ENCODE results near the gene GTF2H4. TPM values are rescaled to one million over a fixed set of nuclear protein-coding genes. Genes with fewer than 3 reads are reported as not detected.

Gene GTF2H4
- total RNA-seq, 4 donors from 2014 or later, result 5.7 to 20.7 (median 7.5) TPM

- Histone ChIP-seq H3K27me3 (no peaks in the 10 kb centered on the region), H3K36me3 (no peaks in the 10 kb centered on the region), H3K27ac (peak overlapping the region in 2 of 4 donors; percentile 37 to 79), H3K4me3 (no peak overlapping the region), H3K9me3 (no peaks in the 10 kb centered on the region), H3K4me1 (peaks cover 12 to 33% of the 10 kb centered on the region in 2 donors)
- TF ChIP-seq POLR2A (IDR thresholded peaks at IDR 0.05) (no peak), CTCF (IDR thresholded peaks at IDR 0.05 in 4 of 5, conservative IDR thresholded peaks at IDR 0.05 in 1 of 5) (no peak)
- no peak for DNase-seq
- intact Hi-C loops (cut with DNase I; ENCODE audit: low total_unique reads), result loop anchor here (5.0 kb wide), 1 partner anchor 37 kb away; the partner anchor contains the start of gene VARS2
- no peak for ATAC-seq
- in situ Hi-C loops (cut with MboI; ENCODE audit: low sequenced_read_pairs in 4 of 4), result loop anchor here (5.0 to 25.0 kb wide), 4 partner anchors 48 to 138 kb away; partner anchors contain the start of genes FLOT1 (in 3 of the 4) and IER3 (in 3 of the 4)
These were observed 32.6 kb upstream of the GTF2H4 start for GRCh38 chr6:30875244-30876038.

GRCh38 chr6:30876039-30876730 lies 31.8 kb upstream of the GTF2H4 start:
- peaks cover 12 to 33% of the 10 kb centered on the region in 2 donors for H3K4me1 ChIP-seq
- no peak for TF ChIP-seq CTCF (IDR thresholded peaks at IDR 0.05 in 4 of 5, conservative IDR thresholded peaks at IDR 0.05 in 1 of 5)
- no peak for TF ChIP-seq POLR2A (IDR thresholded peaks at IDR 0.05)
- no peak for ATAC-seq
- intact Hi-C loops (cut with DNase I; ENCODE audit: low total_unique reads), result loop anchor here (5.0 kb wide), 1 partner anchor 36 kb away; the partner anchor contains the start of gene VARS2
- H3K27ac ChIP-seq, result peak overlapping the region; percentile 37 to 80 (median 64)
- in situ Hi-C loops (cut with MboI; ENCODE audit: low sequenced_read_pairs in 4 of 4), result loop anchor here (5.0 to 25.0 kb wide), 4 partner anchors 49 to 139 kb away; partner anchors contain the start of genes FLOT1 (in 3 of the 4) and IER3 (in 3 of the 4)
- no peak for DNase-seq
- H3K27me3 ChIP-seq, result no peaks in the 10 kb centered on the region
- H3K36me3 ChIP-seq, result no peaks in the 10 kb centered on the region
- H3K4me3 ChIP-seq, result no peak overlapping the region
- H3K9me3 ChIP-seq, result no peaks in the 10 kb centered on the region

GRCh38 chr6:30877419-30878262 lies 30.4 kb upstream of the GTF2H4 start:
- intact Hi-C loops (cut with DNase I; ENCODE audit: low total_unique reads), result loop anchor here (1.0 to 5.0 kb wide), 4 partner anchors 35 to 133 kb away; partner anchors contain the start of genes IER3 and VARS2
- H3K36me3 ChIP-seq, result no peaks in the 10 kb centered on the region
- ATAC-seq, result peak; percentile 86 to 88
- in situ Hi-C loops (cut with MboI; ENCODE audit: low sequenced_read_pairs in 4 of 4), result loop anchor here (5.0 to 25.0 kb wide), 4 partner anchors 50 to 140 kb away; partner anchors contain the start of genes FLOT1 (in 3 of the 4) and IER3 (in 3 of the 4)
- H3K4me1 ChIP-seq, result peaks cover 20 to 33% of the 10 kb centered on the region in 2 donors
- peak in 1 of 2 donors; percentile 11 for TF ChIP-seq POLR2A (IDR thresholded peaks at IDR 0.05)
- TF ChIP-seq CTCF (IDR thresholded peaks at IDR 0.05 in 4 of 5, conservative IDR thresholded peaks at IDR 0.05 in 1 of 5), result peak; percentile 89 to 92 (median 91)
- peak overlapping the region; percentile 40 to 54 (median 41) for H3K4me3 ChIP-seq
- no peaks in the 10 kb centered on the region for H3K9me3 ChIP-seq
- peak overlapping the region; percentile 76 to 80 (median 79) for H3K27ac ChIP-seq
- DNase-seq, result peak; percentile 74 to 89
- H3K27me3 ChIP-seq, result no peaks in the 10 kb centered on the region
